Fibroblast of lung (primary cell): ENCODE measurements around the gene DOK4. TPM values are rescaled to one million over a fixed set of nuclear protein-coding genes. Genes with fewer than 3 reads are reported as not detected.

ENCODE experiments used
- DNase-seq, 2 donors: peaks; one replicate each; pipeline versions ENCODE4 v3.0.0 to v3.0.0-alpha.2; 2010; ENCODE audit warnings: low read depth in 2 of 2
- H2AFZ ChIP-seq: 2 replicates; pipeline ENCODE4 v1.5.1; 2012; ENCODE audit warnings: low read length, control low read depth, inconsistent platforms
- H3K27ac ChIP-seq: 2 replicates; pipeline ENCODE4 v1.5.1; 2011; ENCODE audit warnings: low read length, control low read depth; ENCODE audit not compliant: insufficient read depth
- H3K27me3 ChIP-seq: 2 replicates; pipeline ENCODE4 v1.5.1; 2011; ENCODE audit warnings: mild to moderate bottlenecking, low read length; ENCODE audit not compliant: control insufficient read depth, insufficient read depth
- H3K36me3 ChIP-seq: 2 replicates; pipeline ENCODE4 v1.5.1; 2011; ENCODE audit warnings: low read length; ENCODE audit not compliant: control insufficient read depth, insufficient read depth
- H3K4me1 ChIP-seq: 2 replicates; pipeline ENCODE4 v1.5.1; 2011; ENCODE audit warnings: low read length; ENCODE audit not compliant: control insufficient read depth, insufficient read depth; ENCODE audit errors: extremely low read depth
- H3K4me2 ChIP-seq: 2 replicates; pipeline ENCODE4 v1.5.1; 2011; ENCODE audit warnings: low read length, control low read depth; ENCODE audit not compliant: insufficient read depth; ENCODE audit errors: extremely low read depth
- H3K4me3 ChIP-seq, 4 experiments: fragments of 200-600 bp in 1 of 4; sonication (generic) in 1 of 4; replicated peaks in 1 of 4; 2 replicates each; pipeline ENCODE4 v1.5.1; 2011 to 2016; ENCODE audit warnings: low read length in 4 of 4, low read depth in 3 of 4, mild to moderate bottlenecking in 3 of 4, control low read depth in 2 of 4, inconsistent platforms in 1 of 4, mixed read lengths in 1 of 4; ENCODE audit not compliant: insufficient read depth in 1 of 4; ENCODE audit errors: control extremely low read depth in 1 of 4
- H3K79me2 ChIP-seq: 2 replicates; pipeline ENCODE4 v1.5.1; 2012; ENCODE audit warnings: mild to moderate bottlenecking, low read length, inconsistent platforms; ENCODE audit not compliant: control insufficient read depth, insufficient read depth
- H3K9ac ChIP-seq: 2 replicates; pipeline ENCODE4 v1.5.1; 2011; ENCODE audit warnings: mild to moderate bottlenecking, low read length, control low read depth; ENCODE audit not compliant: insufficient read depth
- H3K9me3 ChIP-seq: 2 replicates; pipeline ENCODE4 v1.5.1; 2012; ENCODE audit warnings: low read depth, low read length; ENCODE audit not compliant: control insufficient read depth, insufficient read depth
- H4K20me1 ChIP-seq: 2 replicates; pipeline ENCODE4 v1.5.1; 2011; ENCODE audit warnings: low read length; ENCODE audit not compliant: control insufficient read depth, insufficient read depth; ENCODE audit errors: extremely low read depth
- CTCF ChIP-seq, 2 donors: IDR thresholded peaks in 1 of 2; conservative IDR thresholded peaks in 1 of 2; 1 replicate in 1 of 2; 2 replicates in 1 of 2; pipeline ENCODE4 v1.5.1; 2011 to 2012; ENCODE audit warnings: low read length in 2 of 2, control low read depth in 1 of 2, inconsistent platforms in 1 of 2, low read depth in 1 of 2, mild to moderate bottlenecking in 1 of 2
- EZH2 ChIP-seq: IDR thresholded peaks from 2 replicates; pipeline ENCODE4 v1.5.1; 2012; ENCODE audit warnings: low read length, control low read depth, mild to moderate bottlenecking; ENCODE audit errors: missing control alignments
- polyA plus RNA-seq, 2 donors: library from polyadenylated mRNA; depleted of rRNA in 1 of 2; stranded (reverse) in 1 of 2; unstranded in 1 of 2; fragments of >200 nt; gene quantifications; 2 replicates each; pipeline ENCODE4 v1.2.1, GENCODE V29; 2011 to 2012; ENCODE audit warnings: missing spikeins in 1 of 2
- total RNA-seq: library from RNA; depleted of rRNA; stranded (reverse); fragments of >200 nt; gene quantifications from 2 replicates; pipeline ENCODE4 v1.2.1, GENCODE V29; 2014

DOK4 gene
- total and polyA plus RNA-seq, 2 donors (not counting 1 experiment from before 2014, with no cell fraction given): 12.6 to 15.0 TPM

DNA sequence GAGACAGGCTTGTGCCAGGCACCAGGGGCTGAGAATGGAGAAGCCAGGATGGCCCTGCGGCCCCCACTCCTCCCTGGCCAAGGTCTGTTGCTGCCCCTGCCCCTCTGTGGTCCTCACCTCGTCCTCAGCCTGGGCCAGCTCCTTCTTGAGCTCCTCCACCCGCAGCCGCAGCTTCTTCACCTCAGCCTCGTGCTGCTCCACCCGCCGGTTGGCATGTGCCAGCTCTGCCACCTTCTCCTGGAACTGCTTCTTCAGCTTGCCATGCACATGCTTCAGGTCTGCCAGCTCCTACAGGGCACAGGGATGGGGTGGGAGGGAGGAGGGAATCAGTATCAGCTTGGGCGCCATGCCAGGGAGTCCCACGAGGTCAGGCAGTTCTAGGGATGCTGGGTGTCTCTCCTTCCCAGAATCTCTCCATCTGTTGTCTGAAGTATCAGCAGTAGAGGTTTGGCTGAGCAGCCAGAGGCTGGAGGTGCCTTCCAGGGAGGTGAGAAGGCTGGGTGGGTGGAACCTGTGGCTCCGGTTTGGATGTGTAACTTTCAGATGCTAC is 30.0 kb upstream of the DOK4 start:
- H2AFZ ChIP-seq: no peak overlapping the region
- H4K20me1 ChIP-seq: no peaks in the 10 kb centered on the region
- H3K9me3 ChIP-seq: no peaks in the 10 kb centered on the region
- H3K27ac ChIP-seq: no peak overlapping the region
- H3K79me2 ChIP-seq: no peaks in the 10 kb centered on the region
- H3K9ac ChIP-seq: no peak overlapping the region
- H3K4me3 ChIP-seq: no peak overlapping the region
- TF ChIP-seq CTCF (conservative IDR thresholded peaks at IDR 0.05 in 1 of 2, IDR thresholded peaks at IDR 0.05 in 1 of 2; ENCODE audit: low read depth in 1 of 2, low read length in 2 of 2): no peak
- no peak for TF ChIP-seq EZH2
- no peak overlapping the region for H3K4me2 ChIP-seq
- DNase-seq: no peak
- H3K36me3 ChIP-seq: no peaks in the 10 kb centered on the region
- no peaks in the 10 kb centered on the region for H3K27me3 ChIP-seq
- no peaks in the 10 kb centered on the region for H3K4me1 ChIP-seq

DNA sequence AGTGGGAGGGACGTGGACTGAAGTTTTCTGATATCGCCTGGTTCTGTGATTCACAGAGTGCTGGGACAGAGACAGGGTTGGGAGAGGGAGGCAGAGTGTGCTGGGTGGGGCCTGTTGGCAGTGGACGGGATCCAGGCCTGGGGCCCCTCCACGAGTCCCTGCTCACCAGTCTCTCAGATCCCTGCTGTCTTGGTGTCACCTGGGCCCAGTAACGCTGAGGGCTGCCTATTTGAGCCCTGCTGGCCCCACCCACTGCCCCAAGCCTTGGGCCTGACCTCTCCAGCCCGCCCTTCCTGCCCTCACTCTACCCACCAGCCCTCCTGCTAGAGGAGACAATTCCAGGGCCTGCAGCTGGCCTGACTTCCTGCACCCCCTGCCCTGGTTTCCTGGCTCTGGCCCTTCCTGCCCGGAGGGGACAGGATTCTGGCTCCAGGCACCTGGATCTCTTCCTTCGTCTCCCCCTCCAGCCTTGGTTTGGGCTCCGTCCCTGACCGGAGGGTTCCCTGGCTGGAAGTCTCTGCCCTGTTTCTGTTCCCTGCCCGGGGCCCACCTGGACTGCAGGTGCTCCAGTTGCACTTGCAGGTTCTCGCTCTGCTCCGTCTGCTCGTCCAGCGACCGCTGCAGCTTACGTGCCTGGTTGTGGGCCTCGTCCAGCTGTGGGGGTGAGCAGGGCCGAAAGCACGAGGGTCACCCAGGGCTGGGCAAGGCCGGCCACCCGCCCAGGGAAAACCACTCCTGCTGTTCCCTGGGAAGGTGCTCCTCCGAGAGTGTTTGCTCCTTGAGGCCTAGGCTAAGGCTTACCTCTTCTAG is 28.7 kb upstream of the DOK4 start:
- Histone ChIP-seq H3K4me1 (no peaks in the 10 kb centered on the region), H3K27me3 (no peaks in the 10 kb centered on the region), H3K36me3 (no peaks in the 10 kb centered on the region), H3K9ac (no peak overlapping the region), H3K9me3 (no peaks in the 10 kb centered on the region), H4K20me1 (no peaks in the 10 kb centered on the region), H3K4me3 (no peak overlapping the region), H2AFZ (no peak overlapping the region), H3K79me2 (no peaks in the 10 kb centered on the region), H3K27ac (no peak overlapping the region), H3K4me2 (no peak overlapping the region)
- TF ChIP-seq EZH2 (no peak), CTCF (conservative IDR thresholded peaks at IDR 0.05 in 1 of 2, IDR thresholded peaks at IDR 0.05 in 1 of 2; ENCODE audit: low read depth in 1 of 2, low read length in 2 of 2) (no peak)
- no peak for DNase-seq

GRCh38 chr16:57514371-57514770 is 28.1 kb upstream of the DOK4 start:
- H3K36me3 ChIP-seq: no peaks in the 10 kb centered on the region
- H2AFZ ChIP-seq: no peak overlapping the region
- TF ChIP-seq EZH2: no peak
- no peak for TF ChIP-seq CTCF (conservative IDR thresholded peaks at IDR 0.05 in 1 of 2, IDR thresholded peaks at IDR 0.05 in 1 of 2; ENCODE audit: low read depth in 1 of 2, low read length in 2 of 2)
- no peaks in the 10 kb centered on the region for H4K20me1 ChIP-seq
- no peaks in the 10 kb centered on the region for H3K4me1 ChIP-seq
- H3K4me3 ChIP-seq: no peak overlapping the region
- no peak for DNase-seq
- no peak overlapping the region for H3K9ac ChIP-seq
- no peaks in the 10 kb centered on the region for H3K27me3 ChIP-seq
- H3K79me2 ChIP-seq: no peaks in the 10 kb centered on the region
- no peak overlapping the region for H3K27ac ChIP-seq
- no peaks in the 10 kb centered on the region for H3K9me3 ChIP-seq
- no peak overlapping the region for H3K4me2 ChIP-seq
